NCI-H1436 treated with DMSO at 0.1 percent for 48 hours (cell line): Measurements from ENCODE around the gene FBLN2.

Source experiments
- DNase-seq: peaks from one replicate; lab custom pipeline; 2025; lab: John Stamatoyannopoulos, UW

FBLN2 gene

GRCh38 chr3:13582366-13583250 lies 33.7 kb downstream of the FBLN2 start:
- no peak for DNase-seq

GRCh38 chr3:13583251-13584180 lies 34.6 kb downstream of the FBLN2 start:
- DNase-seq = no peak

- DNase-seq = no peak
Measured at GRCh38 chr3:13584427-13584891, 35.5 kb downstream of the FBLN2 start.

- DNase-seq = no peak
Measured at GRCh38 chr3:13584901-13585300, 36.0 kb downstream of the FBLN2 start.

- no peak for DNase-seq
Measured at GRCh38 chr3:13587442-13587841, 38.5 kb downstream of the FBLN2 start.

GRCh38 chr3:13588221-13588701 lies 39.3 kb downstream of the FBLN2 start:
- DNase-seq = no peak

- no peak for DNase-seq
Measured at GRCh38 chr3:13588993-13589392, 40.1 kb downstream of the FBLN2 start.

GRCh38 chr3:13590841-13591520 lies 42.1 kb downstream of the FBLN2 start:
- DNase-seq = no peak

- DNase-seq = no peak
Measured at GRCh38 chr3:13593615-13594014, 44.7 kb downstream of the FBLN2 start.

GRCh38 chr3:13594146-13594545 lies 45.2 kb downstream of the FBLN2 start:
- no peak for DNase-seq

GRCh38 chr3:13594991-13595421 lies 46.1 kb downstream of the FBLN2 start:
- no peak for DNase-seq

- DNase-seq = no peak
Measured at GRCh38 chr3:13595485-13595884, 46.6 kb downstream of the FBLN2 start.

GRCh38 chr3:13596426-13597205 lies 47.7 kb downstream of the FBLN2 start:
- no peak for DNase-seq

GRCh38 chr3:13597661-13598060 lies 48.7 kb downstream of the FBLN2 start:
- DNase-seq = no peak

- no peak for DNase-seq
Measured at GRCh38 chr3:13598201-13598600, 49.3 kb downstream of the FBLN2 start.

GRCh38 chr3:13598926-13599886 lies 50.3 kb downstream of the FBLN2 start:
- no peak for DNase-seq

GRCh38 chr3:13599887-13600450 lies 51.0 kb downstream of the FBLN2 start:
- DNase-seq = no peak

- DNase-seq = no peak
Measured at GRCh38 chr3:13600950-13601691, 52.2 kb downstream of the FBLN2 start.

- no peak for DNase-seq
Measured at GRCh38 chr3:13601692-13602080, 52.8 kb downstream of the FBLN2 start.
